Hindlimb muscle (tissue), 1 donor: Measurements from ENCODE around the gene POLG. TPM values are rescaled to one million over a fixed set of nuclear protein-coding genes. Genes with fewer than 3 reads are reported as not detected.

Experiments used
- DNase-seq: peaks from one replicate; pipeline ENCODE4 v3.0.0-alpha.2; 2013
- polyA plus RNA-seq: library from polyadenylated mRNA; unstranded; fragments of 120-200 nt; gene quantifications from one replicate; pipeline ENCODE4 v1.2.1, GENCODE V29; 2013; ENCODE audit not compliant: insufficient read length

Gene POLG
- polyA plus RNA-seq: 40.1 TPM

DNA sequence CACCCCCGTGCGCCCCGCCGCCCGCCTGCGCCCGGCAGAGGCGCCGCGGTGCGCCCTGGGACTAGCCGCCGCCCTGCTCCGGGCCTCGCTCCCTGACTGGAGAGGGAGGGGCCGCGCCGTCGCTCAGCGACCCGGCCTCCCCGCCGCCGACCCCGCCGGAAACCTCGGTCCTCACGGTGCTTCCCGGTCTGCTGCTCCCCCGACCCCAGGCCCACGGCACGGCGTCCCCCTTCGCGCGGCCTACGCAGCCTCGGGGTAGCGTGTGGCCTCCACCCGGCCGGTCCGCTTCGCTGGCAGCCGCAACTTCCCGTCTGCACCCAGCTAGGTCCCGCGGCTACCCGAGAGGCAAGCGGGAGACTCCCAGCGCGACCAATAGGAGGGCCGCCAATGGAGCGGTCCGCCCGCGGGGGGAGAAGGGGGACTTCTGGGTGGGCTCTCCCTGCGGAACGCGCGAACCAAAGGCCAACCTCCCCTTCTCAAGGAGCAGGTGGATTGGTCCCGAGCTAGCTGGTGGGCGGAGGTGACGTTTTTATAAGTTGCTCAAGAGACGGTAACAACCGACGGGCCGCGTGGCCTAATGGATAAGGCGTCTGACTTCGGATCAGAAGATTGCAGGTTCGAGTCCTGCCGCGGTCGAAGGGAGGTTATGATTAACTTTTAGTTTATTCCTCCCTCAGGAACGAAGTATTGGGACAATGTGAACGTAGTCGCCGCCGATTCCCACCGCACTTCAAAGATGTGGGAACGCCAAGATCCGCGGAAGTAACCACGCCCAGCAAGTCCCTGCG lies at the start of gene POLG:
Gene POLG, minus strand, starts transcription at position 315 of the 788 bp plus-strand sequence. CDS start 1,070 bp downstream, outside the sequence.
- peak; percentile 98 for DNase-seq

DNA sequence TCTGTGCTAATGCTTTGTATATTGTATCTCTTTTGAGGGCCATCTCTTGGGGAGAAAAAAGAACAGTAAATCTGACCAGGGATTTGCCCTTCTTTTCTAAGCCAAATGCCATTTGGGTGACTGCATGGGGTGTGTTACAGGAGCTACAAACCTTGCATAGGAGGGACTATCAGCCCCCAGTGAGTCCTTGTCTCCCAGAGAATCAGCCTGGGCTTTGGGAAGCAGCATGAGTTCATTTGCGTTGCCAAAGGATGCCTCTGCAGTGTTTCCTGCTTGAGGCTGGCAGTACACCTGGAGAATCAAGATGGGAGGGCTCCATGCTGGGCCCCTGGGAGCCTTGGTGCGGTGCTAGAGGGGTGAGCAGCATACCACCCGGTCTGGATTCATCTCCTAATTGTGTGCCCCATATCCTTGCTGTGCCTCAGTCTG lies 49.6 kb upstream of the POLG start:
- no peak for DNase-seq

DNA sequence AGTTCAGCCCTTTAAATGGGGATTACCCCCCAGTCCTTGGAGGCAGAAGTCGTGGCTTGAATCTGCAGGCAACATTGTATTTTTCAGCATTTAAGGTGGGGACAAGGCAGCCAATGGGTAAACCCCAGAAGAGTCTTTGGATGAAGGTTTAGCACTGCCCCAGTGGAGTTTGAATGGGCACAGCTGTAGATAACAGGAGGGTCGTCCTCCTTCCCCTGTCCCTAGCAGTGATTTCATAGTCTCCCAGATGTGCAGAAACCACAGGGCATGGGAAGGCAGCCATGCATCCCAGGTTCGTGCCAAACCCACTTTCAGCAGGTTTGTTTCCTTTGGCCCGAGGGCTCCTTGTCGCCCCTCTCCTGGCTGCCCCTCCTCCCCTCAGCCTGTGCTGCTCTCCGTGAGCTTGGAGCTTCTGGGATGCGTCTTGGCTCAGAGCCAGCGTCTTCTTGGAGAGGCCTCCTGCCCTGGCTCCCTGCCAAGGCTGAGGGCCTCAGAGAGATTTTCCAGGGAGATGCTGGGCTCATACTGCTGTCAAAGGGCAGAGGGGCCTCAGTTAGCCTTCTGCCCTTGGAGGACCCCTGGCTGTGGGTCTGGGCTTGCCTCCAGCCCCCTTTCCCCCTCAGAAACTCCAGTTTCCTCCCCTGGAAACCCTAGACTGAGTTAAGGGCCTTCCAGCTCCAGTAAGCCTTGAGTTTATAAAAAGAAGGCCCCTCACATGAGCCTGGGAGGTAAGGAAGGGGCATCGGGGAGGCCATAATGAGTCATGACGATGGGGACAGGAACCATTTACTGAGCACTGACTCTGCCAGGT lies 48.9 kb upstream of the POLG start:
- DNase-seq: peak; percentile 78

DNA sequence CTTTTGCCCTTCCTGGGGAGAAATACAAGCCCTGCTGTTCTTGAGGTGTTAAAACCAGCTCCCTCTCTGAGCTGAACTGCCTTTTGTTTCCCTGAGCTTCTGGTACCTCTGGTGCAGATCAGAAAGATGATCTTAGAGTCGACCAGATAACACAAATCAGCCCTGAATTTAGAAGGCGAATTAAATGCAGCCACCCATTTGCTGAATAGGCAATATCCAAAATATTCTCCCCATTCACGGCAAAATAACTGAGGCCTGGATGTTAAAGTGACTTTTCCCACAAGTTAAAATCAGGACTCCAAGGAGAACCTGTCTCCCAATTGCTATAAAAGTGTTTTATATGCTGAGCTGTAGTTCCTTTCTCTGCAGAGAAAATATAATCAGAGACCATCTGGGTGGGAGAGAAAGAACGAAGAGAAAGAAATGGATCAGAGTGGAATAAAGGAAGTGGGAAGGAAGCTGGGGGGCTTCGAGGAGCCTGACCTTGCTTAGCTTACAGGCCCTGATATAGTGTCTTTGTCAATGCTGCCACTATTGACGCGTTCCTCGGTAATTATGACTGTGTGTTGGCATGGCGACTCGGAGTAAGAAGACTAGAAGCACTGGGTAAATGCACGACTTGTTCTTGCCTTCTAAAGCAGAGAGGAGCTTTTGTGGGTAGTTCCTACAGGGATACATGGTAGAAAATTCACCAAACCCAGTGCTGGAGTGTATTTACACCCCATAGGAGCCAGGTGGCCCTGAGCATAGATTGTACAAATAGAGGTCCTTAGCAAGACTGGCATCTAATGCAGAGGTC lies 47.5 kb upstream of the POLG start:
- no peak for DNase-seq

DNA sequence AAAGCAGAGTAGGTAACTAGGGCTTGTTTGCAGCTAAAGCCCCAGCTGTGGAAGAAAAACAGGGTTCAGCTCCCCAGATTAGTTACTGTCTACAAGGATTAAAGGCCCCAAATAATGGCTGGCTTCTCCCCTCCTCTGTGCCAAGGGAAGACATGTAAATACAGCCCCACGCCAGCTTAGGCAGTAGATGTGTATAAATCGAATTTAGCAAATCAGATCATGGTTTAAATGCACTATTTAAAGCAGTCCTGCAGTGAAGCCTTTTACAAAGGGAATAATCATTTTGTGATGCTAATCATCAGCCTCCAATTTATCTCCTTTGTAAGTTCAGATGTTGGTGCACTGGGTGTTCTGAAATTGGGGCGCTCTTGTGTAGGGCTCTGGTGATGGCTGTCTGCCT lies 46.7 kb upstream of the POLG start:
- no peak for DNase-seq

DNA sequence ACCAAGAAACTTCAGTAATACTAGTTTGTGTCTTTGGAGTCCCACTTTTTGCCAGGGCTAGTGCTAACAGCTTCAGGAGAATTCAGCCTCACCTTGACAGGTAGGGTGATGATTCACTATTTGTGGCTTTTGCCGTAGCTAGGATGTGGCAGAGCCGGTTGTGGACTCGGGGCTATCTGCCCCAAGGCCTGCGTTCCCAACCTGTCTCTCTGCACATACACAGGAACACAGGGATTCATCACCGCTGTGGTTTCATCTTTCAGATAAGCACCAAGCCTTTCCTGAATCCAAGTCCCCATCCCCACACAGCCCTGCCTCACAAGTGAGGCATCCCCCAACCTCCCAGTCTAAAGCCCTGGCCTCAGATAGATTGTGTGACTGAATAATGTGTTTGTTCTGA lies 45.2 kb upstream of the POLG start:
- no peak for DNase-seq

DNA sequence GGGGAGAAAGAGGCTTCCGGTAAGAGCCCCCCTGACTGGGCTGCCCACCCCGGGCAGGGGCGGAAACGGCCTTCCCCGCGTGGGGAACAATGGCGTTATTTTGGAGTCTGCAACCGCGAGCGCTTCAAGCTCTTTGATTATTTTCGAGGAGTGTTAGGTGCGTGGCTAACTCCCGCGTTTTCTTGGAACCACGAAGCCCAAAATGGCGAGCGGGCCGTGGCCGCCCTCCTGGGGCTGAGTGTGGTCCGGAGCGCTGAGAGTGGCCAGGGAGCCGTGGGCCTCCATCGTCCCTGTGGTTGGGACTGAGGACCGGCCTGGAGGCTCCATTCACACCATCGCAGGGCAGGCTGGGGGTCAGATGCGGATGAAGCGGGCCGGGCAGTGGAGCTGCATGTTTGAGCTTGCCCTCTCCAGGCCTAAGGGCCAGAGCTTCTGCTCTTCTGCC lies 44.6 kb upstream of the POLG start:
- DNase-seq: no peak

DNA sequence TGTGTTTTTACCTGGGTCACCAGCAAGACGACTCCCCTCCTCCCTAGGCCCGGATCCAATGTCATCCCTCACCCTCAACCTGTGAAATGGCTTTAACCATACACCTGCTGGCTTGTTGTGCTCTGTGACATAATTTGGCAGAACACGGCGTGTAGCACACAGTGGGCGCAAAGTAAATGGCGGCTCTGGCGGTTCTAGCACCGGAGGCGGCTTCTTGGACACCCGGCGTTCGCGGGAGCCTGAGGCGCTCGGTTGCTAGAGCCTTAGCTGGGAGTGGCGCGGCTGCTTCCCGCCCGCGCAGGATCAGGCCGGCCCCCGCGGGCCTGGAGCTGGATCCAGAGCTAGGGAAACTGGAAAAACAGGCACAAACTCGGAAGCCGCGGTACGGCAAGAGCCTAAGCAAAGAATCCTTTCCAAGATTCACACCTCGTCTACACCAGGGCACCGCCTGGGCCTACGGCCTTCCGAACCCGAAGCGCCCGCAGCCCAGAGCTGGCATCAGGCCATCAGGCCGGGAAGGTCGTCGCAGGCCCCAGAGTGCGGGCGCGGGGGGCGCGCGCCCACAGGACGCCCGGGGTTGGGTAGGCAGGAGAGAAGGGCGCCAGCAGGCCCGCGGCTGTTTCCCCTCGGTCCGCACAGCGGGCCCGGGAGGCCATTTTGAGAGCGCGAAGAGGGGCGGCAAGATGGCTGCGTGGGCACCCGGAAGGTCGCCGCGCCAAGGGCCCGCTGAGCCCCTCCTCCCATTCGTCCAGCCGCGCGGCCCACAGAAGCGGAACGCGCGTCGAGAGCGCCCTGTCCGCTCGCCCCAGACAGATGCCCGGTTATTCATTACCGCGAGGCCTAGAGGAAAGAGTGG lies 43.9 kb upstream of the POLG start:
- peak; percentile 42 for DNase-seq

DNA sequence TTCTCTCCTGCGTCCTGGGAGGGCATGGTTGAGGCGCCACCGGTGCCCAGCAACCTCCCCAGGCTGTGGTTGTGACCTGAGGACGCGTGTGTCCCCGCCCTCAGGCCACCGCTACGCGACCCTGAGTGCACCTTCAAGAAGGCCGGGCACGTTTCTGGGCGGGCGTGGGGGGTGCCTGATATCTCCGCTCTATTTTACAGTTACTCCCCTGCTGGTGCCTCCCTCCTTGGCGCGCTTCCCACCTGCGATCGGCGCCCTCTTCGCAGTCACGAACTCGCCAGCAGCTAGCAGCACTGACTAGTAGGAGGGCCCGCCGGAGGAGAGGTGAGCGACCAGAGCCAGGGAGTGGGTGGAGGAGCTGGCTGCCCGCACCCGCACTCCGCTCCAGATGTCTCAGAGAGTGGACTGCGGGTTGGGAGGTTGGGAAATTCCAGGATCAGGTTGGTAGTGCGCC lies 43.2 kb upstream of the POLG start:
- DNase-seq: no peak

DNA sequence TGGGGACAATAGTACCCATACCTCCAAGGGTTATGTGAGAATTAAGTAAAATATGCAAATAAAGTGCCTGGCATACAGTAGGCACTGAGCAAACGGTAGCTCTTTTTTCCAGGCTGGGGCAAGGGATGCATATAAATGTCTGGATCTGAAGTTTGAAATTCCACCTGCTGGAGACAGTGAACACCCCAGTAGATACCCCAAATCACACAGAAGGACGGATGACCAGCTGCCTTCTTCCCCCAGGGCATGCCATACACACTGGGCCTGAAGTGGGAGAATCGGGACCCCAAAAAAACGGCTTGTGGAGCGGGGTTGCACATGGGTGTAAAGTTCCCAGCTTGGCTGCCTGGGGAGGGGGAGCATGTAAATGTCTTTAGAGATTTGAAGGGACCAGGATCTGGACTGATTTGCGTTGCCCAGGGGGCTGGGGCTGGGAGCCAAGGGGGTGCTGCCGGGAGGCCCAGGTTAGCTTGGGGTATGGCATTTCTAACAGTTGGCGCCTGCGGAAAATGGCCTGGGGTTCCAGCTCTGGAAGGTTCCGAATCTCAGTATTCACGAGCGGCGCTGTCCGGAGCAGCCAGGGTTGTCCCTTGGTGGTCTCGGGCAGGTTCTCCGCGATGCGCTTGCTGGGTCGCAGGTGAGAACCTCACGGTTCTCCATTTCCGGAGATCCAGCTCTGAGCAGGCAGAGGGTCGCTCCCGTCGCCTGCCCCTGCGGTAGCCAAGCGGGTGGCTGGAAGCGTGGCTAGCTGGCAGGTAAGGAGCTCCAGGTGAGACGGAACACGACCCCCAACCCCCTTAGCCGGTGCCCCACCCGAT lies 42.6 kb upstream of the POLG start:
- DNase-seq: no peak

DNA sequence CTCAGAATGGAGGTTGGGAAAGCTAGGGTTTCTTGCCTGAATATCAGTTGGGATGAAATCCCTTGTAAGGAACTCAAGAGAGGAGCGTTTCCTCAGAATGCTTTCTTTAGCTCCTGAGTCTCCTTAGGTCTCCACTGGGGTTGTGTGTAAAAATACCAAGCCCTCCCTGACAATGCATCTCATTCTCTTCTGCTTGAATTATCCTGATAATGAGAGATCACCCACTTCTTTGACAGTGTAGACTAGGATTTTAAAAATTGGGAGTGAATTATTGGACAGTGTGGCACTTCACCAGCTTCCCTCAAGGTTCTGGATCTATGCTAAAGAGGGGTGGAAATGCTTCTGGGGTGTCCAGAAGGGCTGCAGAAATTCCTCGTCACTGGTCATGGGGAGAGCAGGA lies 41.8 kb upstream of the POLG start:
- no peak for DNase-seq

DNA sequence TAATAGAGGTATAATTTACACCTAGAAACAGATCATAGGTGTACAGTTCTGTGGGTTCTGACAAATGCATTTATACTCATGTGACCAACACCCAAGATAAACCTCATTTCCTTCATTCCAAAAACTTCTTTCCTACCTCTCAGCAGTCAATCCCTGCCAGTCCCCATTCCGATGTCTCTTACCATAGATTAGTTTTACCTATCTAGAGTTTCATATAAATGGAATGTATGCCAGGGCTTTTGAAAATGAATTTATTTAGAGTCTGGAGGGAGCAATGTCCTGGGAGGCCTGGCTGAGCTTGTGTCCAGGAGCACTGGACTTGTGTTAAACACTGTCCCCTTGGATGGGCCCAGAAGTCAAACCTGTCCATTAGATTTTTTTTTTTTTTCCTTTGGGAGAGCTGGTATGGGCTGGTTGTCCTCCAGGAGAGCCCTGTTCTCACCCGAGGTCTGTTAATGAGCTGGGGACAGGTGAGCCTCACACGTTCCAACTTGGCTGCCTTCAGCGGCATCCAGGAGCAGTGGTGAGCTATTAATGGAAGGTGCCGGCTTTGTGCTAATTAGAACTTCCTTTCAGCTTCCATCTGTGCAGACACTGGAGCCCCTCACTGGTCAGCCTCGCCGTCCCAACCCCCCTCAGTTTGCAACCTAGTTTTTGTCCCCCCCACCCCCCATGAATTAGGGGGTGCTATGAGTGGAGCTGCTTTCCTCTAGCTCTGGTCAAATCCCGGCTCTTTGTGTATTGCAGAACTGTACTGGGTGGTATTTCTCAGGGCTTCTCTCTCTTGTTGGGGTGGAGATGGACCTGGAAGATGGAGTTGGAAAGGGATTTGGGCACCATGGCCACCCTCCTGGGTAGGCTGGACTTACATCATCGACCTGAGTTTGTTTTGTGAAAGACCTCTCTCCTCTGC lies 40.7 kb upstream of the POLG start:
- no peak for DNase-seq

DNA sequence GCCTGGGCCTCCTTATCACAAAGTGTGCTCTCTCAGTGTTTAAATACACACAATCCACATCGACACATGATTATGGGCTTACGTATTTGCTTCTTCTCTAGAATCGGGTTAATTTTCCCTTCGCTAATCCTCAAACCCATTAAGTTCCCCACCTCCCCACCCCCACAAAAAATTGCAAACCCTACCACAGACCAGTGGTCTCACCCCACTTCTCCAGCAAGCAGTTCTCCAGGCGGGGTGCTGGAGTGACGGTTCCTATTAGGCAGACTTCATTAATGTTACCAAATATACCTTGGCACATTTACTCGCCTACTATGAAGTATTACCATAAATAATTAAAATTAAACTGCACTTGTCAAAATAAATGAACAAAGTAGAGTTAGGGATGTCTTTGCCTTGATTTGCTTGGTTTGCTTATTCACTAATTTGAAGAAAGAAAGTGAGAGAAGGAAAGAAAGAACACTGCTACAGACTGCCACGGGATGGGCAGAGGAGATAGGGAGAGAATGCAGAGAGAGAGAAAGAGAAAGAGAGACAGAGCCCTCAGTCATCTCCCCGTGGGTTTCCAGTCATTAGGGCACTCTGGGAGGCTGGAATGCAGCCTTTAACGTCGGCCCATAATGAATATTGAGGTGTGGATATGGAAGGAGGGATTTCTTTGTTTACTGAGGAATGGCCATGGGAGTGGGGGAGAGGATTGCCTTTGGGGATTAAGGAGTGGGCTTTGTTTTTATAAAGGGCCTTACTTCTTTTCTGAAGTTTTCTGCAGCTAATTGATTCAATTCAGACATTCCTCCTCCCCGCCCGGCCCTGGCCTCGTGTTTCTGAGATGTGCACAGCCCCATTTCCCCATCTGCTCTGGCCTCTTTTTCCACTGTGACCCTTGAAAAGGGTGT lies 39.7 kb upstream of the POLG start:
- DNase-seq: no peak

DNA sequence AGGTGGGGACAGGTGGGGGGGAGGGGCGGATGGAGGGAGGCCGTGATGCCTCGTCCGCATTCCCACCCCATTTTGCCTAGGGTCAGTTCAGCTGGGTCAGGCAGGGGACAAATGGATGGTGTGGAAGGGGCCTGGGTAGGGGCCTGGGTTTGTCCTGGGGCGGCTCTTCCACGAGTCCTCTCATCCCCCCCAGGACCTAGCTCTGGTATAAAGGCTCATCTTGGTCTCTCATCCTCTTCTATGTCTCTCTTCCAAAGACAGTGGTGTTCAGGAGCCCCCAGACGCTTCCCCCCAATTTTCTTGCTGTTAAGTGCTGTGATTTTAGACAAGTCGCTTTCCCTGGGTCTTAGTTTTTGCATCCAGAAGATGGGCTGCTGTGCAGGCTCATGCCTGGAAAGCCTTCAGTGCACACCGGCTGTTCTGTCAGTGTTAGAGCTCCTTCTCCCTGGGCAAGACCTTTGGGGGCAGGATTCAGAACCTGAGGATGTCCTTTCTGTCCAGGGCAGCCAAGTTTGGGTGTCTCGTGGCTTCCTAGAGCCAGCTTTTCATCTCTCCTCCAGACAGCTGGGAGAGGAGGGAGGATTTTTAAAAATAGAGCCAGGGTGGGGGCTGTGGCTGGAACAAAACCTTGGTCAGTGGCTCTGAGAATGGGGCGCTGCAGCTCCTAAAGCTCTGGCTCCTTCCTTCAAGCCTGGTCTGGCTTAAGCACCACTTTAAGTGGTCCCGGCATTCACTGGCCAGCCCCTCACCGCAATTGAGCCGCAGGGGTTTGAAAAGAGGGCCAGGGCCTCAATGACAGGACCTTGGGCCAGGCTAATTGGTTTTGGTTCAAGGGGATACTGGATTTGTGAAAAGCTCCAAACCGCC lies 37.7 kb upstream of the POLG start:
- DNase-seq: no peak

DNA sequence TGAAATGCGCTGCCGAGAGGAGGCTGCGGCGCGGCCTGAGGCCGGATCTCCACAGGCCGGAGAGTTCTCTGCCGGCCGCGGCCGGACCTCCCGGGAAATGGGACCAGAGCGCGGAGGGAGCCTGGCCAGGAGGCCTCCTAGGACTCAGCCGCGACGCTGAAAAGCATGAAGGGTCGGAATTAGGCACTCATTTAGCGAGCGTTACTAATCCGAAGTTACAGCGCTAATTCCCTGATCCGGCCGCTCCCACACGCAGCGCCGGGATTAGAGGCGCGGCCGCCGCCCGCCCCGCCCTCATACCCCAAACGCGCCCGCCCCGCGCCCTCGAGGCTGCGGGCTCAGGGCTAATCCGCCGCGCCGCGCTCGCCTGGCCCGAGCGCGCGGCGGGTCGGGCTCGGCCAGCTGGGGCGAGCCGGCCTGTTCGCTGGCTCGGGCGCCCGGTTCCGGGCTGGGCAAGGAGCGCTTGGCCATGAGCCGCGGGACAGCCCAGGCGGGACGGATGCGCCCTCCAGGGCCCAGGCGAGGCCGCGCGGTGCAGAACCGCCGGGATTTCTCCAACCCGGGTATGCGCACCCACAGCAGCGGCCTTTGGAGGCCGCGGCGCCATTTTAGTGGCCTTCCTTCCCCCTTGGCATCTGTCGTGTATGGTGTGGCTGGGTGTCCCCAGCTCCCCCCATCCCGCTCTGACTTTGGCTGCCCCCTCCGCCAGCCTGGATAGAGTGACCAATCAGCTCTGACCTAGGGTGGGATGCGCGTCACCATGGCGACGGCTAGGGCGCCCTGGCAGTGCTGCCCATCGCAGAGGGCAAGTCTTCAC lies 36.8 kb upstream of the POLG start:
- DNase-seq: no peak

DNA sequence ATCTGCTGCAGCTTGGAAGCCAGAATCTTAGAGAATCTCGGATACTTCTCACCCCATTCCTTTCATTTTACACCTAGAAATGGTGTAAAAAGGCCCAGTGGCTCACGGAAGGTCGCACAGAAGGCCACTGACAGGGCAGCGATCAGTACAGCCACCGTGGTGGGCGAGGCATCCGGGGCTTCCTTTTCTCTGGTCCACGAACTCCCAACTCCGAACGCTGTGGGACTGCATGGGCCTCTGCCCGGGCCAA lies 36.3 kb upstream of the POLG start:
- DNase-seq: no peak
